Hematopoietic multipotent progenitor cell treated with erythropoietin and hydrocortisone succinate and interleukin-3 and kit ligand, for 17 days (in vitro differentiated cells): Measurements from ENCODE around the gene COL3A1.

Experiments
- DNase-seq: peaks from one replicate; pipeline ENCODE4 v3.0.0-alpha.2; 2015; ENCODE audit warnings: low spot score

The COL3A1 gene

GRCh38 chr2:188975497-188976102 lies 1.4 kb downstream of the COL3A1 start:
- no peak for DNase-seq

GRCh38 chr2:188976545-188977268 lies 2.5 kb downstream of the COL3A1 start:
- DNase-seq: no peak

GRCh38 chr2:188977317-188977716 lies 3.1 kb downstream of the COL3A1 start:
- no peak for DNase-seq

- no peak for DNase-seq
Observed at GRCh38 chr2:188978291-188979081, 4.3 kb downstream of the COL3A1 start.

- no peak for DNase-seq
Observed at GRCh38 chr2:188979187-188980114, 5.3 kb downstream of the COL3A1 start.

GRCh38 chr2:188983427-188984064 lies 9.4 kb downstream of the COL3A1 start:
- no peak for DNase-seq

- DNase-seq: no peak
Observed at GRCh38 chr2:188984065-188984491, 9.9 kb downstream of the COL3A1 start.

GRCh38 chr2:188984680-188985079 lies 10.5 kb downstream of the COL3A1 start:
- no peak for DNase-seq

GRCh38 chr2:188986839-188987238 lies 12.7 kb downstream of the COL3A1 start:
- no peak for DNase-seq

- no peak for DNase-seq
Observed at GRCh38 chr2:188993247-188993646, 19.1 kb downstream of the COL3A1 start.

- no peak for DNase-seq
Observed at GRCh38 chr2:188997263-188997662, 23.1 kb downstream of the COL3A1 start.

GRCh38 chr2:189000221-189000620 lies 26.0 kb downstream of the COL3A1 start:
- DNase-seq: no peak

- DNase-seq: no peak
Observed at GRCh38 chr2:189002079-189002478, 27.9 kb downstream of the COL3A1 start.

GRCh38 chr2:189008555-189009262 lies 34.5 kb downstream of the COL3A1 start:
- DNase-seq: no peak

GRCh38 chr2:189010536-189010935 lies 36.4 kb downstream of the COL3A1 start:
- no peak for DNase-seq

GRCh38 chr2:189012351-189012750 lies 38.2 kb downstream of the COL3A1 start:
- no peak for DNase-seq

GRCh38 chr2:189013031-189013430 lies 38.9 kb downstream of the COL3A1 start:
- no peak for DNase-seq

GRCh38 chr2:189013671-189014448 lies 39.7 kb downstream of the COL3A1 start:
- DNase-seq: no peak

GRCh38 chr2:189014449-189015138 lies 40.4 kb downstream of the COL3A1 start:
- DNase-seq: no peak
